ENCODE results near the gene CELSR1.

GRCh38 chr22:46504584-46504983 is 32.8 kb downstream of the CELSR1 start:
- TF ChIP-seq CTCF (IDR thresholded peaks at IDR 0.05), result no peak
- no peak for TF ChIP-seq ZFX (IDR thresholded peaks at IDR 0.05; ENCODE audit: borderline replicate concordance)

Data from 22Rv1 (cell line).